ENCODE results near the gene KCNIP3.

KCNIP3 gene

DNA sequence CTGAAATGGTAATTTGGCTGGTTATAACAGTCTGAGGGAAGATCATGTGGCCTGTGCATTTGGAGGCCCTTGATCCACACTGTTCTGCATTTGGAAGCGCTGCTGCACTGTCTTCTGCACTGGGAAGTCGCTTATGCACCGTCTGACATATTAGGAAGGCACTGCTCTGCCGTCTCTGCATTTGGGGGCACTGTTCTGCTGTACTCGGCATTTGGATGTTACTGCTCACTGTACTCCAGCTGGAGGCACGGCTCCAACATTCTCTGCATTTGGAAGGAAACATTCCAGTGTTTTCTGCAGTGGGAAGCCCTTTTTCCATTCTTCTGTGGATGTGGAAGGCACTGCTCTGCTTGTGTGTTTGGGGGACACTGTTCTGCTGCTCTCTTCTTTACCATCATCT, 32.5 kb upstream of the KCNIP3 start:
- H3K27me3 ChIP-seq (replicated peaks; ENCODE audit: control insufficient read depth, insufficient read depth, low read length): peaks cover 2% of the 10 kb centered on the region; the same call in 1 of the 2 replicates
- no peak for DNase-seq (ENCODE audit: extremely low read depth, insufficient read length)
- no peaks in the 10 kb centered on the region for H3K36me3 ChIP-seq (ENCODE audit: control insufficient read depth, insufficient read depth, low read length)
- H3K4me3 ChIP-seq (replicated peaks; ENCODE audit: low read depth, low read length): no peak overlapping the region
- TF ChIP-seq, protein P1, sequence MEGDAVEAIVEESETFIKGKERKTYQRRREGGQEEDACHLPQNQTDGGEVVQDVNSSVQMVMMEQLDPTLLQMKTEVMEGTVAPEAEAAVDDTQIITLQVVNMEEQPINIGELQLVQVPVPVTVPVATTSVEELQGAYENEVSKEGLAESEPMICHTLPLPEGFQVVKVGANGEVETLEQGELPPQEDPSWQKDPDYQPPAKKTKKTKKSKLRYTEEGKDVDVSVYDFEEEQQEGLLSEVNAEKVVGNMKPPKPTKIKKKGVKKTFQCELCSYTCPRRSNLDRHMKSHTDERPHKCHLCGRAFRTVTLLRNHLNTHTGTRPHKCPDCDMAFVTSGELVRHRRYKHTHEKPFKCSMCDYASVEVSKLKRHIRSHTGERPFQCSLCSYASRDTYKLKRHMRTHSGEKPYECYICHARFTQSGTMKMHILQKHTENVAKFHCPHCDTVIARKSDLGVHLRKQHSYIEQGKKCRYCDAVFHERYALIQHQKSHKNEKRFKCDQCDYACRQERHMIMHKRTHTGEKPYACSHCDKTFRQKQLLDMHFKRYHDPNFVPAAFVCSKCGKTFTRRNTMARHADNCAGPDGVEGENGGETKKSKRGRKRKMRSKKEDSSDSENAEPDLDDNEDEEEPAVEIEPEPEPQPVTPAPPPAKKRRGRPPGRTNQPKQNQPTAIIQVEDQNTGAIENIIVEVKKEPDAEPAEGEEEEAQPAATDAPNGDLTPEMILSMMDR (IDR thresholded peaks at IDR 0.05; ENCODE audit: insufficient read depth, low read length, poor library complexity, severe bottlenecking): no peak

DNA sequence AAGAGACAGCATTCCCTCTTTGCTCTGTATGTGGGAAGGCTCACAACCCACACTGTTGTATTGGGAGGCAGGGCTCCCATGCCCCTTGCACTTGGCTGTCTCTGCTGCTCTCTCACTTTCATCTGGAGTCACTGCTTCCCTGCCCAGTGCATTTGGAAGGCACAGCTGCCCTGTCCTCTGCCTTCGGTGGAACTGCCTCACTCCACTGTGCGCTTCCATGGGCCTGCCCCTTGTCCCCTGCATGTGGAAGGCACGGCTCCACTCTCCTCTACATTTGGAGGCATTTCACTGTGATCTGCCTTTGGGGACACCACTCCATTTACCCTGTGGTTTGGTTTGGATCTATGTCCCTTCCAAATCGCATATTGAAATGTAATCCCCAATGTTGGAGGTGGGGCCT, 32.0 kb upstream of the KCNIP3 start:
- Histone ChIP-seq H3K27me3 (replicated peaks; ENCODE audit: control insufficient read depth, insufficient read depth, low read length) (peaks cover 2% of the 10 kb centered on the region; the same call in 1 of the 2 replicates), H3K4me3 (replicated peaks; ENCODE audit: low read depth, low read length) (no peak overlapping the region), H3K36me3 (ENCODE audit: control insufficient read depth, insufficient read depth, low read length) (no peaks in the 10 kb centered on the region)
- DNase-seq (ENCODE audit: extremely low read depth, insufficient read length): no peak
- TF ChIP-seq, protein P1 (IDR thresholded peaks at IDR 0.05; ENCODE audit: insufficient read depth, low read length, poor library complexity, severe bottlenecking): no peak

DNA sequence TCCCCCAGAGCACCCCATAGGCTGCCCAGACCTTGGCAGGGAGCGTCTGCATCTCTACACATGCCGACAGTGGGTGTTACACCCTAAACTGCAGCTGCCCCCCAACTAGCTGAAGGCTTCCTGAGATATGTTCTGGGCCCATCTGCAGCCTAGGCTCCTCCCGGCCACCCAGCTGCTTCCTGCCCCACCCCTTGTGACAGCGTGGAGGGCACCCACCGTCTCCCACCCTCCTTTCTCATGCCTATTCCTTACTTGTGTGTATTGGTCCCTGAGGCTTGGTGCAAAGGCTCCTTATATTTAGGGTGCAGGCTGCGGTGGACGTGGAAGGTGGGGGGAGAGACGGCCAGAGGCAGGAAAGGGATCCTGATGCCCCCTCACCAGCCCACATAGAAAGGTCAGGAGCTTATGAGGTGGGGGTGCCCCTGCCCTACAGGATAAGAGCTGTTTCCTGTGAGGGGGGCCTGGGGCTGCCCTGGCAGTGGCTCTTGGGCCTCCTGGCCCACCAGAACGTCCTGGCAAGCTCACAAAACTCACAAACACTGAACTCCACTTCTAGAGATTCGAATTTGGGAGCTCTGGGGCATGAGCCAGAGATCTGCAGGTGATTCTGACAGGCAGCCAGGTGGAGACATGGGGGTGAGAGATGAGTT, 30.2 kb upstream of the KCNIP3 start:
- Histone ChIP-seq H3K36me3 (ENCODE audit: control insufficient read depth, insufficient read depth, low read length) (no peaks in the 10 kb centered on the region), H3K4me3 (replicated peaks; ENCODE audit: low read depth, low read length) (no peak overlapping the region), H3K27me3 (replicated peaks; ENCODE audit: control insufficient read depth, insufficient read depth, low read length) (peaks cover 2% of the 10 kb centered on the region; the same call in 1 of the 2 replicates)
- TF ChIP-seq, protein P1 (IDR thresholded peaks at IDR 0.05; ENCODE audit: insufficient read depth, low read length, poor library complexity, severe bottlenecking): no peak
- no peak for DNase-seq (ENCODE audit: extremely low read depth, insufficient read length)

DNA sequence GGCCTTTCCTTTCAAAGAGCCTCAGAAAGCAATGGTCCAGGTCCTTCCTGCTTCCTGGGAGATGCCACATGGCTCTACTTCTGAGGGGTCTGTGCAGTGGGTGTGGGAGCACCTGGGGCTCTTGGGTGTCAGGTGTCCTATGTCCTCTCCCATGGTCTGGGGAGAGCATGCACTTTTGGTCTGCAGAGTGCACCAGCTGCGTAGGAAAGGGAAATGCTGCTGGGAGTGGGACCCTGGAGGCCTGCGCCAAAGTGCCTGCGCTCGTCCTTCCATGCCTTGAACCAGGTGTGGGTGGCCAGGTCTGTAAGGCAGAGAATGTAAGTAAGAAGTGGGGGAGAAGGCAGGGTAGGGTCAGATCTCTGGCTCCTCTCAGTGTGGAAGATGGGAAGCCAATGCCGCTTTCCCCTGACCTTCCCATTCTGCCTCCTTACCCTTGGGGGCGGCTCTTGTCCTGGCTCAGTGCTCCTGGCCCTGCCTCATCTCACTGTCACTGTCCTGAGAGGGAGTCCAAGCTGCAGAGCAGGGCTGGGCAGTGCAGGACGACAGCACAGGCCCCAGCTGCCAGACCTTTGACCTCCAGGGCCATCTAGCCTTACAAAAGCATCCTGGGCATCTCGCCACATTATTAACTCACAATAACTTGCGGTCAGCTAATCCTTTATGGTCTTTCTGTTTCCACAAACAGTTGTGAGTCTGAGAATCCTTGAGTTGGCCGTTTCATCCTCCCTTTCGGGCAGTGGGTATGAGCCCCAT, 29.5 kb upstream of the KCNIP3 start:
- DNase-seq (ENCODE audit: extremely low read depth, insufficient read length): no peak
- Histone ChIP-seq H3K4me3 (replicated peaks; ENCODE audit: low read depth, low read length) (no peak overlapping the region), H3K27me3 (replicated peaks; ENCODE audit: control insufficient read depth, insufficient read depth, low read length) (peaks cover 2% of the 10 kb centered on the region; the same call in 1 of the 2 replicates), H3K36me3 (ENCODE audit: control insufficient read depth, insufficient read depth, low read length) (no peaks in the 10 kb centered on the region)
- TF ChIP-seq, protein P1 (IDR thresholded peaks at IDR 0.05; ENCODE audit: insufficient read depth, low read length, poor library complexity, severe bottlenecking): no peak

DNA sequence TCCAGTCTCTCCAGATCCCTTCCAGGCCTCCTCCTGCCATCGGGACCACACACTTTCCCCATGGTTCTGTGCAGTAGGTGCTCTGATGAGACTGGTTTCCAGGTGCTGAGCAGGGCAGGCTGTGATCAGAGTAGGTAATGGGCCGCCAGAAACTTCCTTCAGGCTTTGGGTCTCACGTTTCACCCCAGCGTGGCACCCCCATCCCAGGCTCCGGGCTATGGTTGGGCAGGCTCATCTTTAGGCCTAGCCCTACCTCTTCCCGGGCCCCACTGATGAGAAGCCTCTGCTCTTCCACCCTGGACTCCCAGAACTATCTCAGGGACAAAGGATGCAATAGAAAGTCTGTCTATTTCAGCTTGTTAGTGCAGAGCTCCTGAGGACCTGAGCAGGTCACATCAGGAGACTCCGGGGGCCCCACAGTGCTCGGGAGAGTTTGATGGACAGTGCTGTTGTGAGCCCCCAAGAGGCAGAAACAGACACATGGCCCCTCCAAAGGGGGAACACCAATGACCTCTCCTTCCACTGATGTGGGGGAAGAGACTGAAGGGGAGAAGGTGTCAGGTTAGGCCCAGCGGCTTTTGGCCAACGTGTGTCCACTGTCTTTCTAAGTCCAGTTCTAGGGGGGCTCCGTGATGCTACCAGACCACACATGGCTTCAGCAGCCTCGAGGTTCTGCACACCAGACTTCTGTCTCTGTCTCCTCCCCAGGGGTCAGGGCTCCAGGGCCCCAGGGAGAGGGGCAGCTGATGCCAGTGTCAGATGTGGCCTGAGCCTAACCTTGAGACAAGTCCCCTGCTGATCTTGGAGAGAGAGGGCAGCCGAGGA, 28.7 kb upstream of the KCNIP3 start:
- TF ChIP-seq, protein P1 (IDR thresholded peaks at IDR 0.05; ENCODE audit: insufficient read depth, low read length, poor library complexity, severe bottlenecking): no peak
- no peak for DNase-seq (ENCODE audit: extremely low read depth, insufficient read length)
- Histone ChIP-seq H3K36me3 (ENCODE audit: control insufficient read depth, insufficient read depth, low read length) (no peaks in the 10 kb centered on the region), H3K4me3 (replicated peaks; ENCODE audit: low read depth, low read length) (no peak overlapping the region), H3K27me3 (replicated peaks; ENCODE audit: control insufficient read depth, insufficient read depth, low read length) (peaks cover 2% of the 10 kb centered on the region; the same call in 1 of the 2 replicates)
